Body of pancreas (tissue), 4 donors: ENCODE data around the gene MRO.

Source experiments
- POLR2A ChIP-seq, 3 donors: fragments of 450-650 bp; IDR thresholded peaks; one replicate each; pipeline ENCODE4 v1.6.1; 2016; ENCODE audit warnings: antibody characterized with exemption in 3 of 3, mild to moderate bottlenecking in 2 of 3
- TF ChIP-seq, protein P1 (sequence below), 7 experiments: fragments of 450-650 bp in 4 of 7; fragments of 200-600 bp in 3 of 7; sonication (generic) in 3 of 7; IDR thresholded peaks; one replicate each; pipeline ENCODE4 v1.5.1; 2016 to 2019; ENCODE audit warnings: antibody characterized with exemption in 7 of 7

DNA sequence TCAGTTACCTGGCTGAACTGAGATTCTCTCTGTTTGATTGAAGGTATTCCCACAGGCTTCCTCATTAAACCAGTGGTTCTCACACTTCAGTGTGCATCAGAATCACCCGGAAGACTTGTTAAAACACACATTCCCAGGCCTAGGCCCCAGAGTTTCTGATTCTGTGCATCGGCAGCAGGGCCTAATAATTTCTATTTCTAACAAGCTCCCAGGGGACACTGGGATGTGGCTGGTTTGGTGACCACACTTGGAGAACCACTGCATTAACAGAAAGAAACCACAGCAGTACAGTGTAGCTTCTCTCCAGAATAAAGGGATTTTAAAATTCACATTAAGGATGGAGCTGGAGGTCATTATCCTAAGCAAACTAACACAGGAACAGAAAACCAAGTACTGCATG lies 6.5 kb downstream of the MRO start:
- TF ChIP-seq, protein P1, sequence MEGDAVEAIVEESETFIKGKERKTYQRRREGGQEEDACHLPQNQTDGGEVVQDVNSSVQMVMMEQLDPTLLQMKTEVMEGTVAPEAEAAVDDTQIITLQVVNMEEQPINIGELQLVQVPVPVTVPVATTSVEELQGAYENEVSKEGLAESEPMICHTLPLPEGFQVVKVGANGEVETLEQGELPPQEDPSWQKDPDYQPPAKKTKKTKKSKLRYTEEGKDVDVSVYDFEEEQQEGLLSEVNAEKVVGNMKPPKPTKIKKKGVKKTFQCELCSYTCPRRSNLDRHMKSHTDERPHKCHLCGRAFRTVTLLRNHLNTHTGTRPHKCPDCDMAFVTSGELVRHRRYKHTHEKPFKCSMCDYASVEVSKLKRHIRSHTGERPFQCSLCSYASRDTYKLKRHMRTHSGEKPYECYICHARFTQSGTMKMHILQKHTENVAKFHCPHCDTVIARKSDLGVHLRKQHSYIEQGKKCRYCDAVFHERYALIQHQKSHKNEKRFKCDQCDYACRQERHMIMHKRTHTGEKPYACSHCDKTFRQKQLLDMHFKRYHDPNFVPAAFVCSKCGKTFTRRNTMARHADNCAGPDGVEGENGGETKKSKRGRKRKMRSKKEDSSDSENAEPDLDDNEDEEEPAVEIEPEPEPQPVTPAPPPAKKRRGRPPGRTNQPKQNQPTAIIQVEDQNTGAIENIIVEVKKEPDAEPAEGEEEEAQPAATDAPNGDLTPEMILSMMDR (IDR thresholded peaks at IDR 0.05): no peak
- TF ChIP-seq POLR2A (IDR thresholded peaks at IDR 0.05): no peak
